Breast epithelium (tissue), 3 donors: ENCODE results near the gene PLA2G12B.

Experiments used
- POLR2A ChIP-seq: fragments of 450-650 bp; IDR thresholded peaks from one replicate; pipeline ENCODE4 v1.6.1; 2016; ENCODE audit warnings: antibody characterized with exemption, mild to moderate bottlenecking, moderate library complexity
- POLR2AphosphoS5 ChIP-seq, 3 donors: sonication (generic); formaldehyde crosslinking; IDR thresholded peaks; one replicate each; pipeline ENCODE4 v1.6.1; 2017; ENCODE audit warnings: antibody characterized with exemption in 3 of 3
- TF ChIP-seq, protein P1 (sequence below), 3 donors: fragments of 450-650 bp; IDR thresholded peaks; one replicate each; pipeline ENCODE4 v1.5.1; 2016 to 2017; ENCODE audit warnings: antibody characterized with exemption in 3 of 3, mild to moderate bottlenecking in 3 of 3, moderate library complexity in 3 of 3

DNA sequence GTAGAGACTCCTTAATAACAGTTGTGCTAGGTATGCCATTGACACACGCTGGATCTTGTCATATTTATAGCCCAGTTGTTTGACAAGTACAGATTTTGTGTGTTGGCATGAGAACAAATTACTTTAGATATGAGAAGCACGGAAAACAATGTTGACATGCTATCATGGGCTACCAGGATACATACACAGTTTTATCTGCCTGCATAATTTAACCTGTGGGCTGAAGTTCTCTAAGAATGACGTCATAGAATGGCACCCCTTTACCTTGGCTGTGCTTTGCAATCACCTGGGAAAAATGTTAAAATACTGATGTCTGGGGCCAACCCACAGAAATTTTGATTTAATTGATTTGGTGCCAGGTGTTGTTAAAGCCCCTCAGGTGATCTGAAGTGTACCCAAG is 2.8 kb downstream of the PLA2G12B start:
- TF ChIP-seq, protein P1, sequence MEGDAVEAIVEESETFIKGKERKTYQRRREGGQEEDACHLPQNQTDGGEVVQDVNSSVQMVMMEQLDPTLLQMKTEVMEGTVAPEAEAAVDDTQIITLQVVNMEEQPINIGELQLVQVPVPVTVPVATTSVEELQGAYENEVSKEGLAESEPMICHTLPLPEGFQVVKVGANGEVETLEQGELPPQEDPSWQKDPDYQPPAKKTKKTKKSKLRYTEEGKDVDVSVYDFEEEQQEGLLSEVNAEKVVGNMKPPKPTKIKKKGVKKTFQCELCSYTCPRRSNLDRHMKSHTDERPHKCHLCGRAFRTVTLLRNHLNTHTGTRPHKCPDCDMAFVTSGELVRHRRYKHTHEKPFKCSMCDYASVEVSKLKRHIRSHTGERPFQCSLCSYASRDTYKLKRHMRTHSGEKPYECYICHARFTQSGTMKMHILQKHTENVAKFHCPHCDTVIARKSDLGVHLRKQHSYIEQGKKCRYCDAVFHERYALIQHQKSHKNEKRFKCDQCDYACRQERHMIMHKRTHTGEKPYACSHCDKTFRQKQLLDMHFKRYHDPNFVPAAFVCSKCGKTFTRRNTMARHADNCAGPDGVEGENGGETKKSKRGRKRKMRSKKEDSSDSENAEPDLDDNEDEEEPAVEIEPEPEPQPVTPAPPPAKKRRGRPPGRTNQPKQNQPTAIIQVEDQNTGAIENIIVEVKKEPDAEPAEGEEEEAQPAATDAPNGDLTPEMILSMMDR (IDR thresholded peaks at IDR 0.05), result no peak
- TF ChIP-seq POLR2AphosphoS5 (IDR thresholded peaks at IDR 0.05), result no peak
- TF ChIP-seq POLR2A, result no peak
